ENCODE data around the gene RSRP1. TPM values are rescaled to one million over a fixed set of nuclear protein-coding genes. Genes with fewer than 3 reads are reported as not detected.

The RSRP1 gene
- total RNA-seq, 1 experiment from 2014 or later, result 55.1 TPM

DNA sequence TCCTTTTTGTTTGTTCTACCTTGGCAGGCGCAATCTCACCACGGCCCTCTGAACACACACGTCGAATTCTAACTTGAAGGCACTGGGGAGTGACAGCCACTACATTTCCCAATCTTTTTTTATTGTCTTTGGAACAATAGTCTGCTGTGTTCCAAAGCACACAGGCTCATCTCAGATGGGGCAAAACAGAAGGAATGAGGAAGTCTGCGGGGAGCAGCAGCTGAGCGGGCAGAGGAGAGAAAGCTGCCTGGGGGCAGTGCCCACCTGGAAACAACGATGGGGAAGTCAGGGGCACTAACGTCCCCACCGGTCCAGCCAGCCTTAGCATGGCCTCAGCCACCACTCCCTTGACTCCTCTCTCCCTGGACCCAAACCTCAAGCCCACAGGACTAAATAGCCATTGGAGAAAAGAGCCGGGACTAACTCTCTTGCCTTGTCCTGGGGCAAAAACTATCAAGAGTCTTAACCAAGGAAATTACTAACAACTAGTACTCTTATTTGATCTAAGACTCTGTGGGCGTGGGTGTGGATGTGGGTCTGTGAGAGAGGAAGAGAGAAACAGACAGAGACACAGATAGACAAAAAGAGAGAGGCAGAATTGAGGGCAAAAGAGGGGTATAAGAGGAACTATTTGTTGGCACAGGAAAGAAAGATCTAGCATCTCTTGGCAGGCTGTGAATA lies 49.1 kb downstream of the RSRP1 start:
- Histone ChIP-seq H4K91ac (ENCODE audit: insufficient read length, low read depth, low read length) (no peak overlapping the region), H3K9ac (ENCODE audit: extremely low read depth, insufficient read length, low read length) (no peak overlapping the region), H2AFZ (ENCODE audit: low read length) (no peak overlapping the region), H4K20me1 (ENCODE audit: control insufficient read depth, insufficient read depth, insufficient read length) (no peaks in the 10 kb centered on the region), H3K9me3 (ENCODE audit: control insufficient read depth, low read depth, low read length) (no peaks in the 10 kb centered on the region), H3K4me2 (ENCODE audit: insufficient read depth, insufficient read length, low read length) (no peak overlapping the region), H4K5ac (ENCODE audit: insufficient read length, low read depth, low read length) (no peak overlapping the region), H4K8ac (replicated peaks; ENCODE audit: insufficient read length, low read depth, low read length) (no peak overlapping the region), H3K4me1 (ENCODE audit: insufficient read depth, low read length) (no peaks in the 10 kb centered on the region), H2AK5ac (ENCODE audit: insufficient read length, low read length) (no peak overlapping the region), H3K56ac (ENCODE audit: insufficient read length, low read depth, low read length) (no peak overlapping the region), H3K4ac (ENCODE audit: low read depth, low read length) (no peak overlapping the region), H3K27me3 (ENCODE audit: insufficient read depth, low read length) (no peaks in the 10 kb centered on the region), H2BK15ac (ENCODE audit: low read depth, low read length) (no peak overlapping the region), H3K79me2 (ENCODE audit: insufficient read depth, low read length) (no peaks in the 10 kb centered on the region), H2BK12ac (ENCODE audit: insufficient read length, low read depth, low read length) (no peak overlapping the region), H3K27ac (ENCODE audit: insufficient read length, low read depth, low read length) (no peak overlapping the region), H3K23ac (ENCODE audit: insufficient read length, low read depth, low read length) (no peak overlapping the region), H3T11ph (ENCODE audit: low read length) (no peak overlapping the region), H2BK20ac (ENCODE audit: low read depth, low read length, poor library complexity, severe bottlenecking) (no peak overlapping the region), H3K23me2 (ENCODE audit: insufficient read length, low read depth, low read length, poor library complexity, severe bottlenecking) (no peaks in the 10 kb centered on the region), H3K18ac (ENCODE audit: insufficient read length, low read depth, low read length) (no peak overlapping the region), H3K14ac (ENCODE audit: insufficient read depth, low read length) (no peak overlapping the region), H2BK5ac (ENCODE audit: insufficient read length, low read length) (no peak overlapping the region), H2BK120ac (ENCODE audit: low read depth, low read length, poor library complexity, severe bottlenecking) (no peak overlapping the region), H3K79me1 (ENCODE audit: insufficient read depth, low read depth, low read length, poor library complexity, severe bottlenecking) (no peaks in the 10 kb centered on the region)
- Mint-ChIP-seq H3K27me3 (ENCODE audit: low read depth) (no peaks in the 10 kb centered on the region; the same call in 1 of the 2 replicates), H3K27ac (no peak overlapping the region), H3K4me1 (peaks cover 15 to 27% of the 10 kb centered on the region in 2 experiments), H3K4me3 (no peak overlapping the region), H3K36me3 (ENCODE audit: insufficient read depth in 1 of 3, low read depth in 3 of 3) (no peaks in the 10 kb centered on the region), H3K9me3 (no peaks in the 10 kb centered on the region; a peak in 1 of 5 replicates)
- TF ChIP-seq, protein P1, sequence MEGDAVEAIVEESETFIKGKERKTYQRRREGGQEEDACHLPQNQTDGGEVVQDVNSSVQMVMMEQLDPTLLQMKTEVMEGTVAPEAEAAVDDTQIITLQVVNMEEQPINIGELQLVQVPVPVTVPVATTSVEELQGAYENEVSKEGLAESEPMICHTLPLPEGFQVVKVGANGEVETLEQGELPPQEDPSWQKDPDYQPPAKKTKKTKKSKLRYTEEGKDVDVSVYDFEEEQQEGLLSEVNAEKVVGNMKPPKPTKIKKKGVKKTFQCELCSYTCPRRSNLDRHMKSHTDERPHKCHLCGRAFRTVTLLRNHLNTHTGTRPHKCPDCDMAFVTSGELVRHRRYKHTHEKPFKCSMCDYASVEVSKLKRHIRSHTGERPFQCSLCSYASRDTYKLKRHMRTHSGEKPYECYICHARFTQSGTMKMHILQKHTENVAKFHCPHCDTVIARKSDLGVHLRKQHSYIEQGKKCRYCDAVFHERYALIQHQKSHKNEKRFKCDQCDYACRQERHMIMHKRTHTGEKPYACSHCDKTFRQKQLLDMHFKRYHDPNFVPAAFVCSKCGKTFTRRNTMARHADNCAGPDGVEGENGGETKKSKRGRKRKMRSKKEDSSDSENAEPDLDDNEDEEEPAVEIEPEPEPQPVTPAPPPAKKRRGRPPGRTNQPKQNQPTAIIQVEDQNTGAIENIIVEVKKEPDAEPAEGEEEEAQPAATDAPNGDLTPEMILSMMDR (conservative IDR thresholded peaks at IDR 0.05), result no peak
- no peak for DNase-seq
- WGBS (ENCODE audit: extremely low coverage, insufficient read length, low lambda C conversion rate), result no CpG with 5 or more reads among the region's 11 CpGs
